Muscle layer of colon (tissue), 2 donors: ENCODE measurements around the gene MKRN1.
"Not testable (repeated sequence)": the region's sequence is repeated elsewhere in the genome, so short reads cannot be mapped to it uniquely, and the experiment has no call there.

Source experiments
- H3K27ac ChIP-seq: one replicate; pipeline ENCODE4 v1.7.0; 2013; ENCODE audit warnings: low read depth, mild to moderate bottlenecking, low read length, moderate library complexity
- H3K27me3 ChIP-seq, 2 donors: one replicate each; pipeline ENCODE4 v1.7.0; 2013; ENCODE audit warnings: low read length in 2 of 2, mild to moderate bottlenecking in 2 of 2; ENCODE audit not compliant: insufficient read depth in 2 of 2, control insufficient read depth in 1 of 2
- H3K36me3 ChIP-seq: one replicate; pipeline ENCODE4 v1.7.0; 2013; ENCODE audit warnings: mild to moderate bottlenecking, low read length; ENCODE audit not compliant: insufficient read depth
- H3K4me1 ChIP-seq: one replicate; pipeline ENCODE4 v1.7.0; 2013; ENCODE audit warnings: mild to moderate bottlenecking, low read length; ENCODE audit not compliant: insufficient read depth
- H3K4me3 ChIP-seq, 2 donors: one replicate each; pipeline ENCODE4 v1.7.0; 2013; ENCODE audit warnings: low read length in 2 of 2, low read depth in 1 of 2, mild to moderate bottlenecking in 1 of 2, moderate library complexity in 1 of 2
- H3K9ac ChIP-seq: one replicate; pipeline ENCODE4 v1.7.0; 2013; ENCODE audit warnings: low read length
- H3K9me3 ChIP-seq: one replicate; pipeline ENCODE4 v1.7.0; 2013; ENCODE audit warnings: mild to moderate bottlenecking, low read length
- donor health status: abdominal sarcoma.
- donor health status: Adenocarcinoma of cecum.

MKRN1 gene

GRCh38 chr7:140479739-140480084 is 407 bp upstream of the MKRN1 start:
- Histone ChIP-seq H3K27ac (peak overlapping the region; percentile 98), H3K27me3 (no peaks in the 10 kb centered on the region), H3K36me3 (no peaks in the 10 kb centered on the region), H3K4me3 (peak overlapping the region; percentile 73 to 80), H3K4me1 (peaks cover 8% of the 10 kb centered on the region), H3K9ac (peak overlapping the region; percentile 2), H3K9me3 (no peaks in the 10 kb centered on the region)

- peak overlapping the region; percentile 98 for H3K27ac ChIP-seq
- H3K36me3 ChIP-seq, result no peaks in the 10 kb centered on the region
- H3K4me3 ChIP-seq, result peak overlapping the region; percentile 73 to 80
- no peaks in the 10 kb centered on the region for H3K27me3 ChIP-seq
- H3K4me1 ChIP-seq, result peaks cover 8% of the 10 kb centered on the region
- no peaks in the 10 kb centered on the region for H3K9me3 ChIP-seq
- H3K9ac ChIP-seq, result peak overlapping the region; percentile 3
Measured at GRCh38 chr7:140478246-140479061, 851 bp downstream of the MKRN1 start.

- Histone ChIP-seq H3K9ac (no peak overlapping the region), H3K9me3 (no peaks in the 10 kb centered on the region), H3K4me1 (peaks cover 8% of the 10 kb centered on the region), H3K27ac (no peak overlapping the region), H3K36me3 (no peaks in the 10 kb centered on the region), H3K4me3 (no peak overlapping the region), H3K27me3 (no peaks in the 10 kb centered on the region)
Measured at GRCh38 chr7:140476698-140477261, 2.5 kb downstream of the MKRN1 start.

GRCh38 chr7:140475747-140476333 is 3.5 kb downstream of the MKRN1 start:
- no peak overlapping the region for H3K9ac ChIP-seq
- peaks cover 4% of the 10 kb centered on the region for H3K36me3 ChIP-seq
- H3K4me3 ChIP-seq, result no peak overlapping the region
- H3K27me3 ChIP-seq, result no peaks in the 10 kb centered on the region
- H3K4me1 ChIP-seq, result peaks cover 8% of the 10 kb centered on the region
- no peaks in the 10 kb centered on the region for H3K9me3 ChIP-seq
- no peak overlapping the region for H3K27ac ChIP-seq

- peaks cover 39% of the 10 kb centered on the region for H3K36me3 ChIP-seq
- H3K4me3 ChIP-seq, result no peak overlapping the region
- H3K4me1 ChIP-seq, result no peaks in the 10 kb centered on the region
- H3K9ac ChIP-seq, result no peak overlapping the region
- H3K27ac ChIP-seq, result no peak overlapping the region
- no peaks in the 10 kb centered on the region for H3K9me3 ChIP-seq
- no peaks in the 10 kb centered on the region for H3K27me3 ChIP-seq
Measured at GRCh38 chr7:140463111-140463510, 16.2 kb downstream of the MKRN1 start.

- H3K9ac ChIP-seq, result no peak overlapping the region
- no peak overlapping the region for H3K4me3 ChIP-seq
- peaks cover 48% of the 10 kb centered on the region for H3K36me3 ChIP-seq
- H3K4me1 ChIP-seq, result no peaks in the 10 kb centered on the region
- H3K27ac ChIP-seq, result no peak overlapping the region
- no peaks in the 10 kb centered on the region for H3K27me3 ChIP-seq
- no peaks in the 10 kb centered on the region for H3K9me3 ChIP-seq
Measured at GRCh38 chr7:140458916-140459315, 20.4 kb downstream of the MKRN1 start.

GRCh38 chr7:140458201-140458600 is 21.1 kb downstream of the MKRN1 start:
- Histone ChIP-seq H3K4me1 (no peaks in the 10 kb centered on the region), H3K4me3 (no peak overlapping the region), H3K36me3 (peaks cover 53% of the 10 kb centered on the region), H3K9ac (no peak overlapping the region), H3K9me3 (no peaks in the 10 kb centered on the region), H3K27ac (no peak overlapping the region), H3K27me3 (no peaks in the 10 kb centered on the region)

- peaks cover 48% of the 10 kb centered on the region for H3K36me3 ChIP-seq
- H3K9me3 ChIP-seq, result no peaks in the 10 kb centered on the region
- no peaks in the 10 kb centered on the region for H3K27me3 ChIP-seq
- H3K4me3 ChIP-seq, result no peak overlapping the region
- H3K9ac ChIP-seq, result no peak overlapping the region
- no peaks in the 10 kb centered on the region for H3K4me1 ChIP-seq
- no peak overlapping the region for H3K27ac ChIP-seq
Measured at GRCh38 chr7:140456551-140457051, 22.7 kb downstream of the MKRN1 start.

GRCh38 chr7:140455743-140456142 is 23.6 kb downstream of the MKRN1 start:
- Histone ChIP-seq H3K4me3 (no peak overlapping the region), H3K27me3 (no peaks in the 10 kb centered on the region), H3K27ac (no peak overlapping the region), H3K4me1 (no peaks in the 10 kb centered on the region), H3K9me3 (no peaks in the 10 kb centered on the region), H3K9ac (no peak overlapping the region), H3K36me3 (peaks cover 43% of the 10 kb centered on the region)

- Histone ChIP-seq H3K9me3 (no peaks in the 10 kb centered on the region), H3K36me3 (peaks cover 43% of the 10 kb centered on the region), H3K4me1 (no peaks in the 10 kb centered on the region), H3K4me3 (no peak overlapping the region), H3K27ac (no peak overlapping the region), H3K9ac (no peak overlapping the region), H3K27me3 (no peaks in the 10 kb centered on the region)
Measured at GRCh38 chr7:140454657-140455015, 24.7 kb downstream of the MKRN1 start.

GRCh38 chr7:140453785-140454656 is 25.3 kb downstream of the MKRN1 start:
- H3K9ac ChIP-seq, H3K4me3 ChIP-seq, H3K27me3 ChIP-seq, H3K4me1 ChIP-seq, H3K9me3 ChIP-seq, H3K27ac ChIP-seq: not testable (repeated sequence)
- H3K36me3 ChIP-seq, result peaks cover 43% of the 10 kb centered on the region
